ENCODE results near the gene SNRNP48. TPM values are rescaled to one million over a fixed set of nuclear protein-coding genes. Genes with fewer than 3 reads are reported as not detected.

Gene SNRNP48
- total RNA-seq, 1 donor from 2014 or later: 17.5 TPM

- intact Hi-C loops (cut with DNase I): no loop called here
- DNase-seq: no peak
- no peak for ATAC-seq (ENCODE audit: poor library complexity)
These were observed 33.4 kb upstream of the SNRNP48 start for GRCh38 chr6:7556394-7557106.

GRCh38 chr6:7557652-7558051 is 32.3 kb upstream of the SNRNP48 start:
- intact Hi-C loops (cut with DNase I): no loop called here
- ATAC-seq (ENCODE audit: poor library complexity): no peak
- no peak for DNase-seq

GRCh38 chr6:7558781-7559180 is 31.2 kb upstream of the SNRNP48 start:
- no peak for ATAC-seq (ENCODE audit: poor library complexity)
- intact Hi-C loops (cut with DNase I): no loop called here
- no peak for DNase-seq

- intact Hi-C loops (cut with DNase I): no loop called here
- DNase-seq: no peak
- ATAC-seq (ENCODE audit: poor library complexity): no peak
These were observed 30.8 kb upstream of the SNRNP48 start for GRCh38 chr6:7559196-7559595.

- intact Hi-C loops (cut with DNase I): loop anchor here (10.0 kb wide), 1 partner anchor 135 kb away; no protein-coding TSS in a partner anchor
- DNase-seq: no peak
- no peak for ATAC-seq (ENCODE audit: poor library complexity)
These were observed 30.2 kb upstream of the SNRNP48 start for GRCh38 chr6:7559651-7560385.

GRCh38 chr6:7561153-7561964 is 28.6 kb upstream of the SNRNP48 start:
- peak; percentile 90 for ATAC-seq (ENCODE audit: poor library complexity)
- intact Hi-C loops (cut with DNase I): loop anchor here (10.0 kb wide), 1 partner anchor 137 kb away; no protein-coding TSS in a partner anchor
- peak; percentile 50 for DNase-seq

- no peak for ATAC-seq (ENCODE audit: poor library complexity)
- intact Hi-C loops (cut with DNase I): loop anchor here (10.0 kb wide), 1 partner anchor 138 kb away; no protein-coding TSS in a partner anchor
- DNase-seq: no peak
These were observed 27.2 kb upstream of the SNRNP48 start for GRCh38 chr6:7562769-7563168.

GRCh38 chr6:7566107-7566506 is 23.9 kb upstream of the SNRNP48 start:
- ATAC-seq (ENCODE audit: poor library complexity) (no peak), DNase-seq (no peak)
- intact Hi-C loops (cut with DNase I): loop anchor here (10.0 kb wide), 1 partner anchor 141 kb away; no protein-coding TSS in a partner anchor

- intact Hi-C loops (cut with DNase I): loop anchor here (10.0 kb wide), 1 partner anchor 142 kb away; no protein-coding TSS in a partner anchor
- ATAC-seq (ENCODE audit: poor library complexity) (no peak), DNase-seq (no peak)
These were observed 23.3 kb upstream of the SNRNP48 start for GRCh38 chr6:7566617-7567173.

GRCh38 chr6:7568021-7568420 is 22.0 kb upstream of the SNRNP48 start:
- no peak for DNase-seq
- intact Hi-C loops (cut with DNase I): loop anchor here (10.0 kb wide), 1 partner anchor 143 kb away; no protein-coding TSS in a partner anchor
- ATAC-seq (ENCODE audit: poor library complexity): no peak

GRCh38 chr6:7569082-7569481 is 20.9 kb upstream of the SNRNP48 start:
- intact Hi-C loops (cut with DNase I): loop anchor here (10.0 kb wide), 1 partner anchor 144 kb away; no protein-coding TSS in a partner anchor
- ATAC-seq (ENCODE audit: poor library complexity) (no peak), DNase-seq (no peak)

- DNase-seq (no peak), ATAC-seq (ENCODE audit: poor library complexity) (no peak)
- intact Hi-C loops (cut with DNase I): loop anchor here (10.0 kb wide), 1 partner anchor 278 kb away; no protein-coding TSS in a partner anchor
These were observed 17.6 kb upstream of the SNRNP48 start for GRCh38 chr6:7572213-7572943.

- intact Hi-C loops (cut with DNase I): loop anchor here (10.0 kb wide), 1 partner anchor 280 kb away; no protein-coding TSS in a partner anchor
- ATAC-seq (ENCODE audit: poor library complexity) (no peak), DNase-seq (no peak)
These were observed 15.5 kb upstream of the SNRNP48 start for GRCh38 chr6:7574500-7574899.

GRCh38 chr6:7578516-7578915 is 11.5 kb upstream of the SNRNP48 start:
- no peak for ATAC-seq (ENCODE audit: poor library complexity)
- intact Hi-C loops (cut with DNase I): loop anchor here (10.0 kb wide), 1 partner anchor 284 kb away; no protein-coding TSS in a partner anchor
- DNase-seq: no peak

GRCh38 chr6:7578931-7579330 is 11.1 kb upstream of the SNRNP48 start:
- DNase-seq (no peak), ATAC-seq (ENCODE audit: poor library complexity) (no peak)
- intact Hi-C loops (cut with DNase I): loop anchor here (10.0 kb wide), 1 partner anchor 284 kb away; no protein-coding TSS in a partner anchor

- ATAC-seq (ENCODE audit: poor library complexity) (no peak), DNase-seq (no peak)
- intact Hi-C loops (cut with DNase I): loop anchor here (10.0 kb wide), 1 partner anchor 285 kb away; no protein-coding TSS in a partner anchor
These were observed 10.1 kb upstream of the SNRNP48 start for GRCh38 chr6:7579851-7580250.

GRCh38 chr6:7580537-7580926 is 9.5 kb upstream of the SNRNP48 start:
- DNase-seq (no peak), ATAC-seq (ENCODE audit: poor library complexity) (no peak)
- intact Hi-C loops (cut with DNase I): no loop called here
